ENCODE results near the gene EPHB2.

The EPHB2 gene

GRCh38 chr1:22949822-22950331, 239.2 kb downstream of the EPHB2 start:
- no peak for DNase-seq (ENCODE audit: low read depth, low spot score)

GRCh38 chr1:22951796-22952195, 241.2 kb downstream of the EPHB2 start:
- no peak for DNase-seq (ENCODE audit: low read depth, low spot score)

GRCh38 chr1:22952694-22953056, 242.0 kb downstream of the EPHB2 start:
- DNase-seq (ENCODE audit: low read depth, low spot score) = no peak

- DNase-seq (ENCODE audit: low read depth, low spot score) = no peak
Observed at GRCh38 chr1:22953057-22953739, 242.6 kb downstream of the EPHB2 start.

GRCh38 chr1:22953740-22954141, 243.1 kb downstream of the EPHB2 start:
- peak; percentile 47 for DNase-seq (ENCODE audit: low read depth, low spot score)

GRCh38 chr1:22955146-22955545, 244.5 kb downstream of the EPHB2 start:
- no peak for DNase-seq (ENCODE audit: low read depth, low spot score)

- no peak for DNase-seq (ENCODE audit: low read depth, low spot score)
Observed at GRCh38 chr1:22957066-22957465, 246.4 kb downstream of the EPHB2 start.

GRCh38 chr1:22958556-22958955, 247.9 kb downstream of the EPHB2 start:
- no peak for DNase-seq (ENCODE audit: low read depth, low spot score)

GRCh38 chr1:22959545-22960360, 249.1 kb downstream of the EPHB2 start:
- DNase-seq (ENCODE audit: low read depth, low spot score) = no peak

GRCh38 chr1:22962558-22962957, 251.9 kb downstream of the EPHB2 start:
- no peak for DNase-seq (ENCODE audit: low read depth, low spot score)

- no peak for DNase-seq (ENCODE audit: low read depth, low spot score)
Observed at GRCh38 chr1:22963044-22963677, 252.5 kb downstream of the EPHB2 start.

- DNase-seq (ENCODE audit: low read depth, low spot score) = no peak
Observed at GRCh38 chr1:22966309-22966708, 255.7 kb downstream of the EPHB2 start.

- no peak for DNase-seq (ENCODE audit: low read depth, low spot score)
Observed at GRCh38 chr1:22967833-22968232, 257.2 kb downstream of the EPHB2 start.

GRCh38 chr1:22969304-22969709, 258.7 kb downstream of the EPHB2 start:
- DNase-seq (ENCODE audit: low read depth, low spot score) = no peak

- DNase-seq (ENCODE audit: low read depth, low spot score) = no peak
Observed at GRCh38 chr1:22970096-22970495, 259.5 kb downstream of the EPHB2 start.
